Measurements from ENCODE around the gene RAI14.
A peak's percentile ranks its signal among the peaks of the same experiment; 100 is the strongest.

RAI14 gene

GRCh38 chr5:34656001-34656699, at the start of gene RAI14:
RAI14 (plus strand) TSS chr5:34656328; CDS start chr5:34686920, 30,592 bp downstream.
- peak; percentile 5 for DNase-seq

GRCh38 chr5:34608368-34608767, 47.8 kb upstream of the RAI14 start:
- no peak for DNase-seq

- DNase-seq = no peak
Measured at GRCh38 chr5:34608859-34609648, 47.1 kb upstream of the RAI14 start.

GRCh38 chr5:34609951-34610441, 46.1 kb upstream of the RAI14 start:
- no peak for DNase-seq

GRCh38 chr5:34610546-34610945, 45.6 kb upstream of the RAI14 start:
- no peak for DNase-seq

GRCh38 chr5:34611464-34612415, 44.4 kb upstream of the RAI14 start:
- DNase-seq = no peak

GRCh38 chr5:34616651-34617050, 39.5 kb upstream of the RAI14 start:
- no peak for DNase-seq

- DNase-seq = no peak
Measured at GRCh38 chr5:34618371-34619065, 37.6 kb upstream of the RAI14 start.

GRCh38 chr5:34620185-34620584, 35.9 kb upstream of the RAI14 start:
- DNase-seq = no peak

GRCh38 chr5:34621277-34622097, 34.6 kb upstream of the RAI14 start:
- DNase-seq = no peak

- DNase-seq = no peak
Measured at GRCh38 chr5:34622098-34622400, 34.1 kb upstream of the RAI14 start.

GRCh38 chr5:34624691-34625090, 31.4 kb upstream of the RAI14 start:
- DNase-seq = no peak

GRCh38 chr5:34625246-34625645, 30.9 kb upstream of the RAI14 start:
- no peak for DNase-seq

GRCh38 chr5:34626036-34626435, 30.1 kb upstream of the RAI14 start:
- no peak for DNase-seq

GRCh38 chr5:34626751-34627150, 29.4 kb upstream of the RAI14 start:
- no peak for DNase-seq

- no peak for DNase-seq
Measured at GRCh38 chr5:34627794-34628193, 28.3 kb upstream of the RAI14 start.

- no peak for DNase-seq
Measured at GRCh38 chr5:34628373-34628772, 27.8 kb upstream of the RAI14 start.

- DNase-seq = no peak
Measured at GRCh38 chr5:34630596-34630995, 25.5 kb upstream of the RAI14 start.

- DNase-seq = no peak
Measured at GRCh38 chr5:34632807-34633422, 23.2 kb upstream of the RAI14 start.

- DNase-seq = no peak
Measured at GRCh38 chr5:34639852-34640626, 16.1 kb upstream of the RAI14 start.
